GM12864 (cell line): ENCODE data around the gene RDH11.

Experiments used
- DNase-seq: peaks from one replicate; pipeline ENCODE4 v3.0.0-alpha.2; 2011; ENCODE audit warnings: low read depth
- H3K4me3 ChIP-seq: 2 replicates; pipeline ENCODE4 v1.5.1; 2011; ENCODE audit warnings: mild to moderate bottlenecking, low read depth, low read length, control low read depth
- CTCF ChIP-seq: IDR thresholded peaks from 2 replicates; pipeline ENCODE4 v1.5.1; 2011; ENCODE audit warnings: low read depth, mild to moderate bottlenecking, moderate library complexity, low read length, control low read depth, inconsistent platforms; ENCODE audit errors: missing control alignments

The RDH11 gene

GRCh38 chr14:67680941-67681340, 14.6 kb downstream of the RDH11 start:
- no peak for DNase-seq
- TF ChIP-seq CTCF: no peak
- no peak overlapping the region for H3K4me3 ChIP-seq

GRCh38 chr14:67680121-67680602, 15.4 kb downstream of the RDH11 start:
- TF ChIP-seq CTCF: no peak
- DNase-seq: peak; percentile 78
- no peak overlapping the region for H3K4me3 ChIP-seq

GRCh38 chr14:67679006-67679405, 16.6 kb downstream of the RDH11 start:
- no peak for DNase-seq
- no peak for TF ChIP-seq CTCF
- H3K4me3 ChIP-seq: no peak overlapping the region

- TF ChIP-seq CTCF: no peak
- no peak for DNase-seq
- H3K4me3 ChIP-seq: peak overlapping the region; percentile 95
Measured at GRCh38 chr14:67675219-67675582, 20.4 kb downstream of the RDH11 start.

GRCh38 chr14:67674480-67675218, 20.9 kb downstream of the RDH11 start, which contains the start of gene VTI1B:
VTI1B (minus strand) TSS chr14:67674632; CDS start chr14:67674489, 143 bp downstream.
- H3K4me3 ChIP-seq: peak within 1 kb of the TSS; percentile 95
- no peak for TF ChIP-seq CTCF
- peak; percentile 25 for DNase-seq

- peak; percentile 16 for TF ChIP-seq CTCF
- DNase-seq: no peak
- H3K4me3 ChIP-seq: peak overlapping the region; percentile 95
Measured at GRCh38 chr14:67674139-67674479, 21.5 kb downstream of the RDH11 start.

- TF ChIP-seq CTCF: no peak
- peak overlapping the region; percentile 95 for H3K4me3 ChIP-seq
- no peak for DNase-seq
Measured at GRCh38 chr14:67673451-67673850, 22.1 kb downstream of the RDH11 start.
